HUES64 (cell line): ENCODE data around the gene FOLR1.
"Not testable (repeated sequence)": the region's sequence is repeated elsewhere in the genome, so short reads cannot be mapped to it uniquely, and the experiment has no call there.

ENCODE experiments used
- H3K27ac ChIP-seq: 2 replicates; pipeline ENCODE4 v1.7.0; 2013; ENCODE audit warnings: low read depth, low read length, inconsistent platforms
- H3K27me3 ChIP-seq: 2 replicates; pipeline ENCODE4 v1.6.1; 2013; ENCODE audit warnings: mild to moderate bottlenecking, low read length; ENCODE audit not compliant: insufficient read depth
- H3K36me3 ChIP-seq: 2 replicates; pipeline ENCODE4 v1.6.1; 2013; ENCODE audit warnings: mild to moderate bottlenecking, low read length; ENCODE audit not compliant: insufficient read depth
- H3K4me1 ChIP-seq: 2 replicates; pipeline ENCODE4 v1.6.1; 2013; ENCODE audit warnings: mild to moderate bottlenecking, low read length, moderate library complexity; ENCODE audit not compliant: insufficient read depth
- H3K4me3 ChIP-seq: 2 replicates; pipeline ENCODE4 v1.5.1; 2013; ENCODE audit warnings: mild to moderate bottlenecking, low read length, moderate library complexity
- H3K9ac ChIP-seq: 2 replicates; pipeline ENCODE4 v1.6.1; 2013; ENCODE audit warnings: mild to moderate bottlenecking, low read depth, low read length
- H3K9me3 ChIP-seq: 2 replicates; pipeline ENCODE4 v1.6.1; 2013; ENCODE audit warnings: low read depth, low read length; ENCODE audit not compliant: insufficient read depth
- WGBS: fragments of 150-250, 120-280 bp; methylation state at CpG from one replicate; pipeline ENCODE4 v1.1.7; 2013; ENCODE audit warnings: missing lambda C conversion rate; 5-methylcytosine and 5-hydroxymethylcytosine counted together

FOLR1 gene

DNA sequence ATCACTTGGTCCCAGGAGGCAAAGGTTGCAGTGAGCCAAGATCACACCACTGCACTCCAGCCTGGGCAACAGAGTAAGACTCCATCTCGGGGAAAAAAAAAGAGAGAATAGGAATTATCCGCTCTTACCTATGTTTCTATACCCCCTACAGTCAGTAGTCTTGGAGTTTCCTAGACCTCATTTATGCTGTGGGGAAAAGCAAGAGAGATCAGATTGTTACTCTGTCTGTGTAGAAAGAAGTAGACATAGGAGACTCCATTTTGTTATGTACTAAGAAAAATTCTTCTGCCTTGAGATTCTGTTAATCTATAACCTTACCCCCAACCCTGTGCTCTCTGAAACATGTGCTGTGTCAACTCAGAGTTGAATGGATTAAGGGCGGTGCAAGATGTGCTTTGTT lies 27.8 kb upstream of the FOLR1 start:
- not testable (repeated sequence) for H3K4me3 ChIP-seq, H3K27me3 ChIP-seq, H3K4me1 ChIP-seq, H3K9me3 ChIP-seq, H3K9ac ChIP-seq, H3K27ac ChIP-seq, H3K36me3 ChIP-seq
- WGBS, result no CpG with 5 or more reads among the region's 3 CpGs

DNA sequence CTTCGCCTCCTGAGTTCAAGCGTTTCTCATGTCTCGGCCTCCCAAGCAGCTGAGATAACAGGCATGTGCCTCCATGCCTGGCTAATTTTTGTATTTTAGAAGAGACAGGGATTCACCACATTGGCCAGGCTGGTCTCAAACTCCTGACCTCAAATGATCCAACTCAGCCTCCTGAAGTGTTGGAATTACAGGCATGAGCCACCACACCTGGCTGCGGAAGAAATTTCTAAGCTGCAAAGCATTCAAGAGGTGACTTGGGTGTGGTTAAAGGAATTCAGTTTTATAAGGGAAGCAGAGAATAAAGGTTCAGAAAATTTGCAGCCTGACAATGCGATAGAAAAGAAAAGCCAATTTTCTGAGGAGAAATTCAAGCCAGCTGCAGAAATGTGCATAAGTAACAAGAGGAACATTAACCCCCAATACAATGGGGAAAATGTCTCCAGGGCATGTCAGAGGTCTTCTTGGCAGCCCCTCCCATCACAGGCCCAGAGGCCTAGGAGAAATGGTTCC lies 22.8 kb upstream of the FOLR1 start:
- H3K9me3 ChIP-seq, H3K27ac ChIP-seq, H3K27me3 ChIP-seq, H3K36me3 ChIP-seq, H3K4me3 ChIP-seq, H3K4me1 ChIP-seq, H3K9ac ChIP-seq: not testable (repeated sequence)
- 94% methylated on average over 5 of the region's 5 CpGs for WGBS

DNA sequence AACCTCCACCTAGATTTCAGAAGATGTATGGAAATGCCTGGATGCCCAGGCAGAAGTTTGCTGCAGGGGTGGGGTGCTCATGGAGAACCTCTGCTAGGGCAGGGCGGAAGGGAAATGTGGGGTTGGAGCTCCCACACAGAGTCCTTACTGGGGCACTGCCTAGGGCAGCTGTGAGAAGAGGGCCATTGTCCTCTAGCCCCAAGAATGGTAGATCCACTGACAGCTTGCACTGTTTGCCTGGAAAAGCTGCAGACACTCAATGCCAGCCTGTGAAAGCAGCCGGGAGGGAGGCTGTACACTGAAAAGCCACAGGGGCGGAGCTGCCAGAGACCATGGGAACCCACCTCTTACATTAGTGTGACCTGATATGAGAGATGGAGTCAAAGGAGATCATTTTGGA lies 22.2 kb upstream of the FOLR1 start:
- H3K4me3 ChIP-seq, H3K27me3 ChIP-seq, H3K4me1 ChIP-seq, H3K27ac ChIP-seq, H3K9me3 ChIP-seq, H3K9ac ChIP-seq, H3K36me3 ChIP-seq: not testable (repeated sequence)
- WGBS, result 91% methylated on average over 3 of the region's 3 CpGs

DNA sequence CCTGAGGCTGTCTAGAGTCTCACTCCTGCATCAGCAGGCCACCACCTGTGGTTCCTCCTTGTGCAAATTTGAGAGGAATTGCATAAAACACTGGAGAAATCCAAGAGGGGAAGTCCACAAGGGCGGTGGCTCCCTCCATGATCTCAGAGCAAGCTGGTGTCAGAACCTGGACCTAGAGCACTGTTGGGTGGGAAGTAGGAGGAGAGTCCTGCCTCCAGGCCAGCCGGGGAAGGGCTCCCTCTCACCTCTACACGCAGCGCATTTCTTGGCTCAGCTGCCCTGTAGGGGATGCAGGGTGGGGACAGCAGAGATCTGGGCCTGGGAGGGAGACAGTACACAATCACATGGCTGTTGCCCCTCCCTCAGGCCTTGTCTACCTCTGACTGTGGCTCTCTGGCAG lies 19.9 kb upstream of the FOLR1 start:
- not testable (repeated sequence) for H3K36me3 ChIP-seq, H3K4me3 ChIP-seq, H3K27ac ChIP-seq, H3K9ac ChIP-seq, H3K27me3 ChIP-seq, H3K4me1 ChIP-seq, H3K9me3 ChIP-seq
- 89% methylated on average over 4 of the region's 4 CpGs for WGBS

DNA sequence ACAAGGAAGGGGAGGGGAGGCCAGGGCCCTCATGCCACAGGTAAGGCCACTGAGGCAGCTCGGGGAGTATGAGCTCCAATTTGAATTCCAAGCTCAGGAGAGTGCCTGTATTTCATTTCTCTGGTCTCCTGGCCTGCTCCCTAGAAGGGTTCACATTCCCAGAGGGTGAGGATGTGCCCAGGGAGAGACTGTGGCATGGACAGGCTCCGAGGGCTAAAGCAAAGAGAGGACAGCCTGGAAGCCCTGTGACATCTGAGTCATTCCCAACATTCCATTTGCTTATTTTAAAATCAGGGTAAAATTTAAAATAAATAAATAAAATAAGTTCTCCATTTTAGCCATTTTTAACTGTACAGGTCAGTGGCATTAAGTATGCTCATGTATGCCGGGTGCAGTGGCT lies 18.6 kb upstream of the FOLR1 start:
- no peak overlapping the region for H3K4me3 ChIP-seq
- H3K9ac ChIP-seq, result no peak overlapping the region
- H3K27me3 ChIP-seq, result no peaks in the 10 kb centered on the region
- H3K4me1 ChIP-seq, result no peaks in the 10 kb centered on the region
- no peaks in the 10 kb centered on the region for H3K9me3 ChIP-seq
- no peak overlapping the region for H3K27ac ChIP-seq
- H3K36me3 ChIP-seq, result no peaks in the 10 kb centered on the region
- WGBS, result 88% methylated on average over 2 of the region's 3 CpGs

DNA sequence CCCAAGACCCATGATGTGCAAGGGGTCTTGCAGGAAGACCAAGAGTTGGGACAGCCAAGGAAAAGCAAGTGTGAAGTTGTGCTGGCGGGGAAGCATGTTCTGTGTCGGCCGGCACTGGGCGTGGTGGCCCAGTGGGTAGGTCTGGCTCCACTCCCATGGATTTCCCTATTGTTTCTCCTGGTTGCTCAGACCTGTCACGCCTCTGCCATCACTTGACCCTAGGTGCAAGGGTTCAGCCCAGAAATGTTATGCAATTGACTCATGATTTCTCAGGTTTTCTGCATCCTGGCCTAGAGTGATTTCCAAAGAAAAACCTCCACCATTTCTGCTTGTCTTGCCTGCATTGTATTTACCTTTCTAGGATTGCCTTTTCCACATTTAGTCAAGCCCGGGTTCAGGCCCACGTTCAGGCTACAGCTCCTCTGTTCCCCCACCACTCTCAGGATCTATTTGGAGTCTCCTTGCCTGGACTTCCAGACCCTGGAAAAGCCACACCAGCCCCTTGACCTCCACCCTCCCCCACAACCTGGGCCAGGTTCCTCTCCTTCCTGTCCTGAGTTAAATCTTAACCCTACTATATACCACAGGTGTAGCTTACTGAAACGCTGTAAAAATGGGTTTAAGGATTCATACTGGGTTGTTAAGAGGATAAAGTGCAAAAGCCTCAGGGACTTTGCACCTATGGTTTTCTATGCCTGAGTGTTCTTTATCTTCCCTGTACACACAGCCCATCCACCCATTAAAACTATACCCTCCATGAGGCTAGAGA lies 17.5 kb upstream of the FOLR1 start:
- H3K27me3 ChIP-seq, result no peaks in the 10 kb centered on the region
- no peaks in the 10 kb centered on the region for H3K9me3 ChIP-seq
- H3K27ac ChIP-seq, result no peak overlapping the region
- no peaks in the 10 kb centered on the region for H3K4me1 ChIP-seq
- WGBS, result 89% methylated on average over 7 of the region's 8 CpGs
- H3K9ac ChIP-seq, result no peak overlapping the region
- H3K4me3 ChIP-seq, result no peak overlapping the region
- H3K36me3 ChIP-seq, result no peaks in the 10 kb centered on the region

DNA sequence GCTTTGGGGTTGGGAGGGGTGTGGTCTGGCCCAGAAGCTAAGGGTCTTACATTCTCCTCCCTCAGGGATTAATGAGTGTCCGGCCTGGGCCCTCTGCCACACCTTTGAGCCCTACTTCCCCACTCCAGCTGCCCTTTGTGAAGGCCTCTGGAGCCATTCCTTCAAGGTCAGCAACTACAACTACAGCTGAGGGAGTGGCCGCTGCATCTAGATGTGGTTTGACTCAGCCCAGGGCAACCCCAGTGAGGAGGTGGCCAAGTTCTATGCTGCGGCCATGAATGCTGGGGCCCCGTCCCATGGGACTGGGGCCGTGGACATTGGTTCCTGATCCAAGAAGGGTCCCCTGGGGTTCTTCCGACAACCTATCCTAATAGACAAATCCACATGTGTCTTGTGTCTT lies 14.3 kb upstream of the FOLR1 start:
- H3K4me3 ChIP-seq, result no peak overlapping the region
- H3K27ac ChIP-seq, result no peak overlapping the region
- 94% methylated on average over 5 of the region's 6 CpGs for WGBS
- no peaks in the 10 kb centered on the region for H3K36me3 ChIP-seq
- no peak overlapping the region for H3K9ac ChIP-seq
- H3K9me3 ChIP-seq, result no peaks in the 10 kb centered on the region
- H3K4me1 ChIP-seq, result no peaks in the 10 kb centered on the region
- no peaks in the 10 kb centered on the region for H3K27me3 ChIP-seq

DNA sequence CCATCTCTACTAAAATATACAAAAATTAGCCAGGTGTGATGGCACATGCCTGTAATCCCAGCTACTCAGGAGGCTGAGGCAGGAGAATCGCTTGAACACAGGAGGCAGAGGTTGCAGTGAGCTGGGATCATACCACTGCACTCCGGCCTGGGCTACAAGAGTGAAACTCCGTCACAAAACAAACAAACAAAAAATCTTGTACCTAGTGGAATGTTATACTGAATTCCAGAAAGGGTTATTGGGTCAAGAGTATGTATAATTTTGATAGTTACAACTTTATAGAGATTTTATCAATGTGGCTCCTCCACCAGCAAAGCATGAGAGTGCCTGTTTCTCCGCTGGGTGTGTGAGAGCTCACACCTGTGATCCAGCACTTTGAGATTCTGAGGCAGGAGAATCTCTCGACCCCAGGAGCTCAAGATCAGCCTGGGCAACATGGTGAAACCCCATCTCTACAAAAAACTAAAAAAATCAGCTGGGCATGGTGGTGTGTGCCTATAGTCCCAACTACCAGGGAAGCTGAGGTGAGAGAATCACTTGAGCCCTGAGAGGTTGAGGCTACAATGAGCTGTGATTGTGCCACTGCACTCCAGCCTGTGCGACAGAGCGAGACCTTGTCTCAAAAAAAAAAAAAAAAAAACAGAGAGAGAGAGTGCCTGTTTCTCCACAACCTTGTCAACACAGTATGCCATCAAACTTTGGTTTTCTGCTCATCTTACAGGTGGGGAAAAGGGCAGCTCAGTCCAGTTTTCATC lies 12.7 kb upstream of the FOLR1 start:
- Histone ChIP-seq H3K9ac (no peak overlapping the region), H3K4me3 (no peak overlapping the region), H3K36me3 (no peaks in the 10 kb centered on the region), H3K27me3 (no peaks in the 10 kb centered on the region), H3K4me1 (no peaks in the 10 kb centered on the region), H3K27ac (no peak overlapping the region), H3K9me3 (no peaks in the 10 kb centered on the region)
- WGBS, result 89% methylated on average over 5 of the region's 7 CpGs

DNA sequence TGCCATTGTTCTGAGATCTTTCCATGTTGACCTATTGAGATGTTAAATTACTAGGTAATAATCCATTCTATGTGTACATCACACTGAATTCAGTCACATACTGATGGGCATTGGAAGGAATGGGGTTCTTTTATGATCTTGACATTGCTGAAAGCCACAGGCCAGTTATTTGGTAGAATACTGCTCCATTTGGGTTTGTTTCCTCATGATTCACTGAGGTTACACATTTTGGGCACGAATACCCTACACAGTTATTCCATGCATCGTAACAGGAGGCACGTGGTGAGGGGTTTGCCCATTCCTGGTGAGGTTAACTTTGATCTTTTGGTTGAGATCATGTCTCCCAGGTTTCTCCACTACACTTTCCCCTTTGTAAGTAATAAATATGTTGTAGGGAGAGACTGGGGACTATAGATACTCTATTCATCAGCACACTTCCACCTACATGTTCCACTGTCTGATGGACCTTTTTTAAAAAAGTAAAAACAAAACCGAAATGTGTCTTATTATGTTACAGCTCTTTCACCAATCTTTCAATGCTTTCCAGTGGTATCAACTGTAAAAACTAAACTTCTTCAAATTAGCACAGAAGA lies 12.0 kb upstream of the FOLR1 start:
- Histone ChIP-seq H3K27me3 (no peaks in the 10 kb centered on the region), H3K27ac (no peak overlapping the region), H3K36me3 (no peaks in the 10 kb centered on the region), H3K4me1 (no peaks in the 10 kb centered on the region), H3K9ac (no peak overlapping the region), H3K9me3 (no peaks in the 10 kb centered on the region), H3K4me3 (no peak overlapping the region)
- WGBS, result 86% methylated on average over 4 of the region's 4 CpGs

DNA sequence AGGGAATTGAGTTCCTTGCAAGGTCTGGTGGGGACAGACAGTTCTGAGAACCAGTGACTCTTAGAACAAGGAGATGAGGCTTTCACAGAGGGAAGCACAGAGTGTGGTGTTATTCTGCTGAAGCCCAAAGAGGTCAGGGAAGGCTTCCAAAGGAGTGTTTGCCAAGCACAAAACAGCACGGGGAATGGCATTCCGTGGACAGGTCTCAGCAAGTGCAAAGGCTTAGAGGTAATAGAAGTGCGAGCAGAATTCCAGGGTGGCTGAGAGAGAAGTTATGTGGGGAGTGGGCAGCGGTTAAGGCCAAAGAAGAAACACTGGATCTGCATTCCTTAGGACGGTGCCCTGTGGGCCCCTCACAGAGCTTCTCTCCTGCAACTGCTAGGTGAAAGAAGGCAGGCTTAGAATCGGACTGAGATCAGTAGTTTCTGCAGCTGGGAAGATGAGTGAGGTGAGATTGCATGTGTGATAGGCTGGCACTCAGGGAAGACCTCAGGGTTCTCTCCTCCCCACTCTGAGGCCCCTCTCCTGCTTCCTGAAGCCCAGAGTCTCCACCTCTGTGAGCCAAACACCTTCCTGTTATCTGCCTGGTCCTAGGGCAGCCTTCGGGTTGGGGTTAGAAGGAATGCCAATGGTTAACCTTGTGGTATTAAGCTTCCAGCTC lies 10.9 kb upstream of the FOLR1 start:
- not testable (repeated sequence) for H3K4me3 ChIP-seq, H3K9me3 ChIP-seq, H3K36me3 ChIP-seq, H3K27me3 ChIP-seq, H3K27ac ChIP-seq, H3K4me1 ChIP-seq, H3K9ac ChIP-seq
- WGBS, result 83% methylated on average over 6 of the region's 7 CpGs

DNA sequence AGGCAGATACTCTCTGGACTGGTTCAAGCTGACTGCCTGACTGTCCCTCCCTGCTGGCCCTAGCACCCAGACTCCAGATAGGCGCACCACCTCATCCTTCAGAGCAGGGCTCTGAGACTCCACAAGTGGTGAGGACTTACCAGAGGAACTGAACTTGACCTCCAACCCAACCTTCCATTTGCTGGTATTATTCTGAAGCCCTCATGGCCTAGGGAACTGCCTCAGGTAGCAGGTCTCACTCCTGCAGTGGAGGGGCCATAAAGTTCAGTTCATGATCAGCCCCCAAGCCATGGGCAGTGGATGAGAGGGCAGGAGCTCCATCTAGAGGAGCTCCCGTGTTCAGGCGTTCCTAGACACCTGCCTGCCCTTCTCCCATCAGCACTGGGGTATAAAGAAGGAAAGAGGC lies 10.4 kb upstream of the FOLR1 start:
- H3K4me1 ChIP-seq, H3K36me3 ChIP-seq, H3K27me3 ChIP-seq, H3K4me3 ChIP-seq, H3K27ac ChIP-seq, H3K9ac ChIP-seq, H3K9me3 ChIP-seq: not testable (repeated sequence)
- WGBS, result 93% methylated on average over 1 of the region's 3 CpGs
